SU-DHL-6 (cell line): Measurements from ENCODE around the gene RAE1.

Source experiments
- H2AFZ ChIP-seq: fragments of 200-600 bp; sonication (generic); 2 replicates; pipeline ENCODE4 v1.6.1; 2014; ENCODE audit warnings: low read depth, mild to moderate bottlenecking, moderate library complexity, mixed read lengths, antibody characterized with exemption, low read length; ENCODE audit not compliant: severe bottlenecking
- H3F3A ChIP-seq: fragments of 200-600 bp; shearing (Covaris generic); 2 replicates; pipeline ENCODE4 v1.6.0; 2016; ENCODE audit warnings: antibody characterized with exemption, mild to moderate bottlenecking; ENCODE audit not compliant: insufficient read depth
- H3K27ac ChIP-seq: fragments of 200-600 bp; sonication (generic); 2 replicates; pipeline ENCODE4 v1.5.1; 2016; ENCODE audit warnings: low read depth, mild to moderate bottlenecking, low read length, moderate library complexity, mixed read lengths
- H3K27me3 ChIP-seq: fragments of 200-600 bp; sonication (generic), shearing (Covaris generic); 2 replicates; pipeline ENCODE4 v1.6.0; 2014; ENCODE audit warnings: mild to moderate bottlenecking, low read length
- H3K36me3 ChIP-seq: fragments of 200-600 bp; sonication (generic); 2 replicates; pipeline ENCODE4 v1.6.1; 2014; ENCODE audit warnings: mild to moderate bottlenecking, low read length, mixed read lengths
- H3K4me2 ChIP-seq: fragments of 300-600, 200-600 bp; shearing (Covaris generic), sonication (generic); 2 replicates; pipeline ENCODE4 v1.6.0; 2014; ENCODE audit warnings: low read length, low read depth, mild to moderate bottlenecking; ENCODE audit not compliant: poor library complexity, severe bottlenecking
- H3K4me3 ChIP-seq: fragments of 200-600 bp; sonication (generic); 2 replicates; pipeline ENCODE4 v1.5.1; 2014; ENCODE audit warnings: antibody characterized with exemption, low read length, mild to moderate bottlenecking, mixed read lengths; ENCODE audit not compliant: insufficient read depth, poor library complexity, severe bottlenecking
- H3K79me2 ChIP-seq: fragments of 200-600 bp; sonication (generic); 2 replicates; pipeline ENCODE4 v1.6.1; 2014; ENCODE audit warnings: mild to moderate bottlenecking, low read length, moderate library complexity; ENCODE audit not compliant: insufficient read depth
- H3K9ac ChIP-seq: fragments of 200-600 bp; sonication (generic); 2 replicates; pipeline ENCODE4 v1.7.0; 2014; ENCODE audit warnings: mild to moderate bottlenecking, low read length
- H3K9me2 ChIP-seq: fragments of 200-600 bp; sonication (generic); replicated peaks from 2 replicates; pipeline ENCODE4 v1.6.1; 2014; ENCODE audit warnings: low read length; ENCODE audit not compliant: insufficient read depth
- H3K9me3 ChIP-seq: fragments of 200-600 bp; sonication (generic); 2 replicates; pipeline ENCODE4 v1.6.1; 2014; ENCODE audit warnings: low read length, mixed read lengths; ENCODE audit not compliant: insufficient read depth
- H4K20me1 ChIP-seq: fragments of 200-600 bp; sonication (generic); 2 replicates; pipeline ENCODE4 v1.6.1; 2014; ENCODE audit warnings: low read depth, mild to moderate bottlenecking, antibody characterized with exemption, low read length, moderate library complexity, mixed read lengths
- CTCF ChIP-seq: fragments of 200-600 bp; sonication (generic); IDR thresholded peaks from one replicate; pipeline ENCODE4 v1.5.1; 2017; ENCODE audit warnings: antibody characterized with exemption, mild to moderate bottlenecking, low read length, moderate library complexity; ENCODE audit not compliant: insufficient read depth, poor library complexity, severe bottlenecking
- EZH2phosphoT487 ChIP-seq: fragments of 200-600 bp; sonication (generic), shearing (Covaris generic); conservative IDR thresholded peaks from 2 replicates; pipeline ENCODE4 v1.6.1; 2018; ENCODE audit warnings: mild to moderate bottlenecking, antibody characterized with exemption, low read length, moderate library complexity, mixed read lengths

Gene RAE1

DNA sequence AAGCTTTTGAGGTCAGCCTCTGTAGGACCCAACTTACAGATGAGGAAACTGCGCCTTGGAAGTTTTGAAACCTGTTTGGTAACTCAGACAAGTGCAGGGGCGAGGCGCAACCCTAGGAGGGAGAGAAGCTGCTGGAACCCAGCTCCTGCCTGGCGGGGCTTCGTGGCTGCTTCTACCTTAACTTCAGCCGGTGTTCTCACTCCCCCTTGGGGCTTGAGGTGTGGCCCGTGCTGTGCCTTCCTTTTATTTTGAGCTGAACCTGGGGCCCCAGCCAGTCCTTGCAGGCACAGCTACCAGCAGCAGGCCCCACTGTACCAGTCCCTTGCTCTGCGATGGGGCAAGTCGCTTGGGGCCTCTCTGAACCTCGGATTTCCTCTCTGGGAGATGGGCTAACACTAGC, 52.2 kb downstream of the RAE1 start:
- no peaks in the 10 kb centered on the region for H3K9me2 ChIP-seq
- no peak overlapping the region for H3K4me2 ChIP-seq
- H3K79me2 ChIP-seq: peaks cover 53% of the 10 kb centered on the region
- H3K27me3 ChIP-seq: no peaks in the 10 kb centered on the region
- H3K9ac ChIP-seq: no peak overlapping the region
- TF ChIP-seq EZH2phosphoT487 (no peak), CTCF (no peak)
- peaks cover 21% of the 10 kb centered on the region for H3K36me3 ChIP-seq
- H3K4me3 ChIP-seq: no peak overlapping the region
- H3K9me3 ChIP-seq: no peaks in the 10 kb centered on the region
- peaks cover 12% of the 10 kb centered on the region; the same call in 1 of the 2 replicates for H3F3A ChIP-seq
- peaks cover 16% of the 10 kb centered on the region; the same call in 1 of the 2 replicates for H4K20me1 ChIP-seq
- no peak overlapping the region for H3K27ac ChIP-seq
- no peak overlapping the region for H2AFZ ChIP-seq

DNA sequence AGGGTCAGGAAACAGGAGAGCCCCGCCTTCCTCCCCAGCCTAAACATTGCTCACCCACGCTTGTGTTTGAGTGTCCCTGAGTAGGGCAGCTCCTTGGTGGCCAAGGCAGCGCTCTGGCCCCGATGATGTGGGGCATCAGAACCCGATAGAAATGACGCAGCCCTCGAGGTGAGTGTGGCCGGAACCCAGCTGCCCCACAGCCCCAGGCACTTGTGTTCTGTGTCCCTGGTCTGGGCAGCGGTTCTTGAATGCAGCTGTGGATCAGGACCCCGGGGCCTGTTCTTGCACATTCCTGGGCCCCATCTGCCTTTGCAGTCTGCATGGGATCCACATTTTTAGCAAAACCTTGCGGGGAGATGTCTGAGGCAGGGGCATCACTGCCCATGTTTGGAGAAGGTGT, 53.0 kb downstream of the RAE1 start:
- peaks cover 21% of the 10 kb centered on the region for H3K36me3 ChIP-seq
- no peak overlapping the region for H2AFZ ChIP-seq
- peaks cover 16% of the 10 kb centered on the region; the same call in 1 of the 2 replicates for H3F3A ChIP-seq
- no peaks in the 10 kb centered on the region for H3K27me3 ChIP-seq
- no peaks in the 10 kb centered on the region for H3K9me2 ChIP-seq
- peaks cover 17% of the 10 kb centered on the region; the same call in 1 of the 2 replicates for H4K20me1 ChIP-seq
- H3K27ac ChIP-seq: no peak overlapping the region
- TF ChIP-seq EZH2phosphoT487: no peak
- no peak for TF ChIP-seq CTCF
- no peaks in the 10 kb centered on the region for H3K9me3 ChIP-seq
- H3K4me2 ChIP-seq: no peak overlapping the region
- H3K79me2 ChIP-seq: peaks cover 48% of the 10 kb centered on the region
- H3K9ac ChIP-seq: no peak overlapping the region
- H3K4me3 ChIP-seq: no peak overlapping the region

DNA sequence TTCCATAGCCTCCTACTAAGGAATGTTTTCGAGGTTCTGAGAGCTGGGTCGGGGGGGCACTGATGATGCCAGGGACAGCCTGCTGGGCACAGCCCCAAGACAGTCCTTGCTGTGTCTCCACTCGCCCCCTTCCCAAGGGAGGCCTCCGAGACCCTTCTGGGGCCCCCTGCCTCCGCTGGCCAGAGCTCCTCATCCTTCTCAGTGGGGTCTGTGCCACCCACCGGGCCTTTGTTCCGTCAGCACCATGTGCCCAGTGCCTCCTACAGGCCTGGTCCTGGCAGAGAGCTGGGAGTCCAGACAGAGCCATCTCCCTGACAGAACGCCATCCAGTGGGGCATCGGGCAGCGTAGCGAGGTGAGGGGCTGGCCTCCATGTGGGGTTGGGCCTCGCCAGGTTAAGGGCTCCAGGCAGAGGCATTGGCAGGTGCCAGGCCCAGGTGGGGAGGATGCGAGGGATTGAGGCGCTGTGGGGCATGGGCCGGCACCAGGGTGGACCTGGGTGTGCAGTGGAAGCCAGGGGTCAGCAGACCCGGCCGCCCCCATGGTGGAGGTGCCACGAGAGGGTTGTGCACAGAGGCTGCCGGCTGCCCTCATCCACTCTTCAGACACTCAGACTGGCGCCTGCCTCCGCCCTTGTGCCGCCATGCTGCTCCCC, 53.5 kb downstream of the RAE1 start:
- H3K27ac ChIP-seq: no peak overlapping the region
- no peak overlapping the region for H3K4me3 ChIP-seq
- no peak overlapping the region for H3K4me2 ChIP-seq
- peaks cover 17% of the 10 kb centered on the region; the same call in 1 of the 2 replicates for H4K20me1 ChIP-seq
- no peaks in the 10 kb centered on the region for H3K9me3 ChIP-seq
- H3K9me2 ChIP-seq: no peaks in the 10 kb centered on the region
- no peak overlapping the region for H2AFZ ChIP-seq
- H3K9ac ChIP-seq: no peak overlapping the region
- peaks cover 18% of the 10 kb centered on the region for H3F3A ChIP-seq
- H3K79me2 ChIP-seq: peaks cover 42% of the 10 kb centered on the region
- TF ChIP-seq CTCF: no peak
- peaks cover 21% of the 10 kb centered on the region for H3K36me3 ChIP-seq
- H3K27me3 ChIP-seq: no peaks in the 10 kb centered on the region
